Measurements from ENCODE around the gene CIAO1. TPM values are rescaled to one million over a fixed set of nuclear protein-coding genes. Genes with fewer than 3 reads are reported as not detected.
"Not testable (repeated sequence)": the region's sequence is repeated elsewhere in the genome, so short reads cannot be mapped to it uniquely, and the experiment has no call there.

Gene CIAO1
- total RNA-seq, 1 donor from 2014 or later, result 79.4 TPM

DNA sequence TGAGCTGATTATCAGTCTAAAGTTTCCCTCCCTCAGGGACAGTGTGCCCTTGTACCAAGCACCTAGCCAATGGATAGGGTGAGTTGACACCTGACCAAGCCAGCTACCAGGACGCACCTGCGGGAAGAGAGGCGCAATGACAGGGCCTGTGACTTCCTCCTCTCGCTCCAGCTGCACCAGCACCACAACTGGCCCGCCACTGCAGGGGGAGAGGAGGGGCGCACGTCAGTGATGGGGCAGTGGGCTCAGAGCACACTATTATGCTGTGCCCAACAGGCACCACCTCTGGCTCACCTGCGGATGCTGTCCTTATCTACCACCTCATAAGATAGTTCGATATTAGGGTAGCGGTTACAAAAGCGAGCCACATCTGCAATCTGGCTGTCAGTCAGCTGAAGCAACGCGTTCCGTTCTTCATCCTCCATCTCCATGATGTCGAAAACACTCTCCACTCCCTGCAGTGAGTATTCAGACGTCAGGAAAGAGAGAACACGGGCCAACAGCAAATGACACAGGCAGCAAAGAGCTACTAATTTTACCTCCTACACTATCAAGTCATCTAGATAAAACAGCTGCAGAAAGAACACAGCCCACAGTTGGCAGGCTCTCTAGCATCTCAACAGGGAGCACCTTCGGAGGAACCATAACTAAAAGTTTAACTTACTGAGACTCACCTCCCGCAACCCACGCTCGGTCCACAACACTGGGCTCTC is 10.9 kb downstream of the CIAO1 start:
- DNase-seq (ENCODE audit: low spot score), result no peak

DNA sequence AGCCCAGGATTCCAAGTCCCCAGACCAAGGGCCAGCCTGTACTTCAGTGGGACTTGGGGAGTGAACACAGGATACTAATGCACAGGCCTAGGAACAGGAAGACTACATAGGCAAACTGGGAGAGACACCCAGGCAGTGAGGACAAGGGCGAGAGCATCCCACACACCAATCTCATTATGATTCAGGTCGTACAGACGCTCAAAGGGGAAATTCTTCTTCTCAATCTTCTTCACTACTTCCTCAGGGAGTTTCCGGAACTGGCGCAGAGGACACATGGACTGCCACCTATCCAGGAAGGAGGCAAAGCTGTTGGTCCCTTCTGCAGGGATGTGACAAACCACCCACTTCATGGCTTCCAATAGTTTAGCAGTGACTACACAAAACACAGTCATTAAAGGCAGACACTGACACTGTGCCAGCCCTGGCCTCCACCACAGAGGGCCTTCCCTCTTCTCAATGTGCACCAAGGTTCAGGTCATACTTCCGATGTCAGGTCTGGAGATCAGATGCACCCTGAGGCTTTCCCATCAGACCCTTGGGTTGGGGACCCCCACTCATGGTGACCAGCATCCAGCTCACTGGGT is 21.3 kb downstream of the CIAO1 start:
- DNase-seq (ENCODE audit: low spot score), result no peak

DNA sequence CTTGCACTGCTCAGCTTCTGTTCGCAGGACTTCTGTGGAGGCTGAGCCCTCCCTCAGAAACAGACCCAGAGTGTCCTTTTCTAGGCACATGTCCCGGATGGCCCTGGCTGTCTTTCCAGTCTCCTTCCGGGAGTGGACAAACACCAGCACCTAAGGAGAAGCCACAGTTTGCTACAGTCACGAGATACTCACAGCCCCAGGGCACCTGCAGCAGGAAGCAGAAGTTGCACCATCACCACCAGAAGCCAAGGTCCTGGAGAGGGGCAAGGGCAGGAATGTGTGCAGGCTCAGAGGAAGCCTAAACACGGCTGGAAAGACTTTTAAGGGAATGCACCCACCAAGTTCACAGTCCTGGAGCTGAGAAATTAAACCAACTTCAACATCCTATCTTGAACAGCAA is 25.7 kb downstream of the CIAO1 start:
- no peak for DNase-seq (ENCODE audit: low spot score)

DNA sequence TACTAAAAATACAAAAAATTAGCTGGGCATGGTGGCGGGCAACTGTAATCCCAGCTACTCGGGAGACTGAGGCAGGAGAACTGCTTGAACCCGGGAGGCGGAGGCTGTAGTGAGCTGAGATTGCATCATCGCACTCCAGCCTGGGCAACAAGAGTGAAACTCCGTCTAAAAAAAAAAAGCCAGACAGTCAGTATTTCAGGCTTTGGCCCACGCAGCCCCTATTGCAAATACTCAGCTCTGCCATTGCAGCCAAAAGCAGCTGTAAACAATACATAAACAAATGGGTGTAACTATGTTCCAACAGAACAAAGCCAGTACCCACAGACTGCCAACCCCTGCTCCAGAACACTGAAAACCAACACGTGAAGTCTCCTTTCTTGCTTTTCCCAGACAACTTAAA is 28.2 kb downstream of the CIAO1 start:
- DNase-seq (ENCODE audit: low spot score), result not testable (repeated sequence)

DNA sequence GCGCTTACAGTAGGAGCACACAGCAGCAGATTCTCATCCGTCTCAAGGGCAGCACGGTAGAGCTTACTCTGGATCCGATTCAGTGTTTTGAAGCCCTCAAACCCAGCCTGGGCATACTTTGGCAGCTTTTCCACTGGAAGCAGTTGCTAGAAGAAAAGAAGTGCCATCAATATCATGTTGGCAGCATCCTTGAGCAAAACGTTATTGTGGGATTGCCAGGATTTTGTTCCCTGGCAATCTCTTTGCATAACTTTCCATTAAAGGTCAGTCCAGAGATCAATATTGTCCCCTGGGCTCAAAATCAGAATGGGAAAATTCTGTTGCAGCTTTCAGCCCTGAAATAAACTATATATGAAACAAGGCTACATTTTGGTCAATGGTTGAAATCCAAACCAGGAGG is 30.9 kb downstream of the CIAO1 start:
- no peak for DNase-seq (ENCODE audit: low spot score)

DNA sequence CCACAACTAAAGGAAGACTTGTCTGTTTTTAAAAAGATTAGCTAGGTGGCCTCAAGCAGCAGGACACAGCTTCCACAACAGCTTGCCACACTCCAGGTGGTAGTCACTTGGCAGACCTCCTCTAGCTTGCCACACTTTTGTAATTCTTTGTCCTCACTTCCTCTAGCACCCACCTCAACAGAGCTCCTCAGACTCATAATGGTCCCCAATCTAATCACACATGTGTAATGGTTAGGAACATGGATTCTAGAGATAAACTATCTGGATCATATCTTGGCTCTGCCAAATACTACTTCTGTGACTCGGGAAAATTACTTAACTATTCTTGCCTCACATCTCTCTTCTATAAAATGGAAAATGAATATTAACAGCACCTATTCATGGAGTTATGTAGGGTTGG is 35.8 kb downstream of the CIAO1 start:
- DNase-seq (ENCODE audit: low spot score), result no peak

DNA sequence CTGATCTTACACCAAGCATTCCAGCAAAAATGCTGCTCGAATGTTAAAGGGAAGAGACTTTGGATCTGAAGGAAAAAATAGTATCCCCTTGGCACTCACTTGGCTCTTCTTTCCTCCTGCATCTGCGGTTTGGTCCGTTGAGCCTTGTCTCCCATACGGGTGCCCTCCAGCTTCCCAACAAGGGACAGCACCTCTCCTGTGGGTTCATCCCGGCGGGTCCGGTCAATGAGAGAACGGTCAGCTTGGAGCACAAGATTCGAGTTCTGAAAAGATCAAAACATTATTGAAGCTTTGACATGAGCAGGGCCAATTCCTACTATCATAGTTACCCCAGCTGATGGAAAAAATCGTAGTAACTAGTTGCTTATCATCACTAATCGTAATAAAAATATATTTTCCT is 38.6 kb downstream of the CIAO1 start:
- DNase-seq (ENCODE audit: low spot score), result no peak

DNA sequence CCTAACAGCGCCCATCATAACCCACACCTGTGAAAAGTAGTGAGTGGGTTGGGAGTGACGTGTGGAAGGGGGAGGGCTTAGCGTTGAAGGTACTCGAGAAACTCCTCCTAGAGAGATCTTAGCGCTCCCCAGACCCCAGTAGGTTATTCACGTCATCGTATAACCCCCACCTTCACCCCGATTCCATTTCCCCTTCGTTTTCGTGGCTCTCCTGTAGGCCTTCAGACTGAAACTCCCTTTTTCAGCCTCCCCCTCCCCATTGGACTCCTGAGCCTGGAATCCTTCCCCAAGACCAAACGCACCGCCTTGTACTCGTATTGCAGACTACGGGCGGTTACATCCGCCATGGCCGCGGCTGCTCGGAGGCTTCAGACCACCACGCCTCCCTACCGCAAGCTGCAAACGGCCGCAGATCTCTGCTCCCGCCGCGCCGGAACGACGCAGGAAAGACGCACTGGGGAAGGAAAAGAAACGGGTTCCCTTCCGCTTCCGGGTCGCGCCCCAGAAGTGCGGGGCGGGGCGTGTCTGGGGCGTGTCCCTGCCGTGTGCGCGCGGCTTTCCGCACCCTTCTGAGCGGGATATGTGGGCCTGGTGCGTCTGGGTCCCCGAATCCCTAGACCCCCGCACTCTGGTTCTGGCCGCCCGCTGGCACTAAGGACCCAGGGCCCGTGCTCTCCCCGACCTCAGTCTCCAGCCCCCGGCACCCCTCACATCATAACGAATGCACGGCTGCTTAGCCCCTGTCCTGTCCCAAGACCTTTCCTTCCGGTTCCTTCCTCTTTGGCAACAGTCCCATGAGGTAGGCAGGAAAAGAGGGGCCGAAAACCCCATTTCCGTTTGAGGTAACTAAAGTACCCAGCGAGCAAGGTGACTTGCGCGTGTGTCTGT is 39.3 kb downstream of the CIAO1 start, which contains the start of gene SNRNP200:
Gene SNRNP200 (minus strand): TSS at position 456 of the 888 bp plus-strand sequence. CDS start 109 bp downstream, at position 347.
- peak; percentile 89 for DNase-seq (ENCODE audit: low spot score)

DNA sequence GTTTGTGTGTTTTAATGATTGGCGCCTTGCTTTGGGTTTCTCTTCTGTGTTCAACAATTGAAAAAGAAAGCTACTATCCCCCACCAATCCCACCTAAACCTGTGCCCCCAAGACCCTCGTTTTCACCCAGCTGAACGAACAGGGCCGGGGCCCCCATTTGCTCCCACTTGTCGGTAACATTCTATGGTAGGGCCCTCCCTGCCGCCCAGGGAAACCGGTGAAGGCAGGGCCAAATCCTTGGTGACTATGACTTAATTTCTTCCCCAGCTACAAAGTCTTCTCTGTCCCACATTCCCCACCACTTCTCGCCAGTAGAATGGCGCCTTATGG is 39.9 kb downstream of the CIAO1 start:
- DNase-seq (ENCODE audit: low spot score), result no peak

DNA sequence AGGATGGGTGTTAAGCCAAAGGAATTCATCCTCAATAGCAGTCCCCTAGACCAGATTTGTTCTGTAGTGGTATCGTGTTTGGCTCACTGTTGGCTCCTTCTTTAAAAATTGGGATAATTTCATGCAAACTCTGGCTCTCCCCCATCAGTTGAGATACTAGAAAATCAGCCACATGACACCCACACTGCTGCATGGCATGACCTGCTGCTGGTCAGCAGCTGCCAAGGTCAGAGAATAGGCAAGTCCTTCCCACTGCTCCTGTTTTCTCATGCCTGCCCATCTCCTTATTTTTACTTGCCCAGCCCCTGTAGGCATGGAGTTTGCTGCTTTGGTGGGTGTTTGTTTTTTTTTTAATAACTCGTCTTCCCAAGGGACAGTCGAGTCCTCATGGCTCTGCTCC is 40.3 kb downstream of the CIAO1 start:
- no peak for DNase-seq (ENCODE audit: low spot score)

DNA sequence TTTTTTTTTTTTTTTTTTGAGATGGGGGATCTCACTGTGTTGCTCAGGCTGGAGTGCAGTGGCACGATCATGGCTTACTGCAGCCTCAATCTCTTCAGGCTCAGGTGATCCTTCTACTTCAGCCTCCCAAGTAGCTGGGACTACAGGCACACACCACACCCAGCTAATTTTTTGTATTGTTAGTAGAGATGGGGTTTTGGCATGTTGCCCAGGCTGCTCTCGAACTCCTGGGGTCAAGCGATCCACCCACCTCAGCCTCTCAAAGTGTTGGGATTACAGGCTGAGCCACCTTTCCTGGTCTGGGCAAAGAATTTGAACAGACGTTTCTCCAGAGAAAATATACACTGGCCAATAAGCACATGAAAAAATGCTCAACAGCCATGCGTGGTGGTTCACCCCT is 42.2 kb downstream of the CIAO1 start:
- no peak for DNase-seq (ENCODE audit: low spot score)

DNA sequence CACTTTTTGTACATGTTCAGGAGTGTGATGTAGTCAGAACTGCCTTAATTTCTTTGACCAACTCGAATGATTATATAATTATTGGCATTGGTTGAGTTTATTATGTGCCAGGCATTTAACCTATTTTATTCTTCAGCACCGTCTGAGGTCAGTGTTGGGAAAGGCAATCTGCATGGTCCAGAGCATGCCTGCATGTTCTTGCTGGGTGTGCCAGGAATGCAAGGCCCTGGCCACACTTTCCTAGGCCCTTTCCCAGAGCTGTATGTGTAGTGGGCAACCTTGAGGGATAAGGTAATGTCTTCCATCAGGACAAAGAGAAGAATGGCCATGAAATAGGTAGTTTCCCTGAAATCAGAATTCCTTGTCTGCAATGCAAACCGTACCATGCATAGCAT is 49.0 kb downstream of the CIAO1 start:
- no peak for DNase-seq (ENCODE audit: low spot score)

DNA sequence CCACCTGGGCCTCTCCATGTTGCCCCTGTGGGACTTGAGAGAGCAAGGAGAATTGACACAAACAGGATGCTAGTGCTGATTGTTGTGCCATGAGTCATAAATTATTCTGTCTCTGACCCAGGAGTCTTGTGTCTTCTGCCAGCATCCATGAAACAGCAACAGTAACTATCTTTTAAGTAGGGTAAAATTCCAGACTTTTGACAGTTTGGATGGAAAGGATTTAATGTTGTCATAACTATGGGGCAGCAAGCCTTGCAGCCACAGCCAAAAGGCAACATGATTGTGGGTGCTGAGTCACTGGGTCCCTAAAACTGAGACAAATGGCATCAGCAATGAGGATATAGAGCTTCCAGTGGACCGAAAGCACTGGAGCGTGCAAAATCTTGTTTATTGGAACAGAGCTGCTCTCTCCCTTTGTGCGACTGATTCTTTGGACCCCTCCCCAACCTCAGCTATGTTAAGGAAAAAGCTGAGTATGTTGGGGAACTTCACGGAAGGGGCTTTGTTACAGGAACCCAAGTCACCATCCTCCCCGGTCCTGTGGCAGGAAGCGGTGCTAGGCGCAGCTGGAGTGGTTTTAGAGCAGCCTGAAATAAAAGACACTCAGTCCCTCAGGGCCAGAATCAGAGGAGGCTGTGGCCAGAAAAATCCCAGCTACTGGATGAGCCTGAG is 49.5 kb downstream of the CIAO1 start:
- DNase-seq (ENCODE audit: low spot score), result no peak

DNA sequence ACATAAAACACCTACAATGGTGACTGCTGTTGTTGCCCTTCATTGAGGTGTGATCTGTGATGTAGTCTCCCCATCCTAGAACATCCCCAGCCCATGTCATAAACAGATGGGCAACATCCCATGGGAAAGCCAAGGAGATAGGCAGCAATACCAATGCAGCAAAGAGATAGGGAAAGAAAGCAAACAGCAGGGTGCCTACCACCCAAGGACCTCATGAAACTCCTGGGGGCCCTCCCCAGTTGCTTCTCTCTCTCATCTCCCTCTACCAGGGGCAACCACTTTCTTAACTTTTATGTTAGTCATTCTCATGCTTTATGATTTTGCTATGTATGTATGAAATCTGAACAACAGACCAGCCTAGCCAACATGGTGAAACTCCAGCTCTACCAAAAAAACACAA is 51.0 kb downstream of the CIAO1 start:
- no peak for DNase-seq (ENCODE audit: low spot score)

DNA sequence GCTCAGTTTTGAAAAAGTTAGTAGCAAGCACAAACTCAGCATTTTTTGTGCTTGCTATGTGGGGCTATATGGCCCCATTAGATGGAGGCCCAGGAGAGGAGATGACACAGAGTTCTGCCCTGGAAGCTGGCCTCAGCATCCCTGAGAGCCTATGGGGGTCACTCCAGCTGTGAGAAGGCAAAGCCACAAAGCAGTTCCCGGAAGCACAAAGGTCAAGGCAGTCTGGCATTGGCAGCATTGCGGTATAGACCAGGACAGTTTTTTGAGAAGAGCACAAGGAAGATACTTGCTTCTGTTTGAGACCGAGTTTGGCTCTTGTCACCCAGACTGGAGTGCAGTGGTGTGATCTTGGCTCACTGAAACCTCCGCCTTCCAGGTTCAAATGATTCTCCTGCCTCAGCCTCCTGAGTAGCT is 51.6 kb downstream of the CIAO1 start:
- no peak for DNase-seq (ENCODE audit: low spot score)

DNA sequence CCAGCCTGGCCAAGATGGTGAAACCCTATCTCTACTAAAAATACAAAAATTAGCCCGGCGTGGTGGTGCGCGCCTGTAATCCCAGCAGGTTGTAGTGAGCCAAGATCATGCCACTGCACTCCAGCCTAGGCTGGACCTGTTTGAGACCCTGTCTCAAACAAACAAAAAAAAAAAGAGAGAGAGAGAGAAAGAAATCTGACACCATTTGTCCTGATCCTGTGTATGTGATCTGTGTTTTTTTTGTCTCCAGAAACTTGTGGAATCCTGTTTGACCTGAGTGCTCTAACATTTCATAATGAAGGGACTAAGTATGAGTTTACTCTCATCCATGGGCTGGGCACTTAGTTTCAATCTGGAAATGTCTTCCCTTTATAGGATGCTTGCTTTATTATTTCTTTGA is 52.7 kb downstream of the CIAO1 start:
- DNase-seq (ENCODE audit: low spot score), result no peak

DNA sequence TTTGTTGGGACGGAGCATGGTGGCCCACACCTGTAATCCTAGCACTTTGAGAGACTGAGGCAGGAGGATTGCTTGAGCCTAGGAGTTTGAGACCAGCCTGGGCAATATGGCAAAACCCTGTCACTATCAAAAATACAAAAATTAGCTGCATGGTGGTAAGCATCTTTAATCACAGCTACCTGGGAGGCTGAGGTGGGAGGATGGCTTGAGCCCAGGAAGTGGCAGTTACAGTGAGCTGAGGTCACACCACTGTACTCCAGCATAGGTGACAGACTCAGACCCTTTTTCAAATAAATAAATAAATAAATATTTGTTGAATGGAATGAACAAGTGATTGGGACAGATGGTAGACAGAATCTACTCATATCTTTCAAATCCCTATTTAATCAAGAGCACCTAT is 53.4 kb downstream of the CIAO1 start:
- DNase-seq (ENCODE audit: low spot score), result no peak

DNA sequence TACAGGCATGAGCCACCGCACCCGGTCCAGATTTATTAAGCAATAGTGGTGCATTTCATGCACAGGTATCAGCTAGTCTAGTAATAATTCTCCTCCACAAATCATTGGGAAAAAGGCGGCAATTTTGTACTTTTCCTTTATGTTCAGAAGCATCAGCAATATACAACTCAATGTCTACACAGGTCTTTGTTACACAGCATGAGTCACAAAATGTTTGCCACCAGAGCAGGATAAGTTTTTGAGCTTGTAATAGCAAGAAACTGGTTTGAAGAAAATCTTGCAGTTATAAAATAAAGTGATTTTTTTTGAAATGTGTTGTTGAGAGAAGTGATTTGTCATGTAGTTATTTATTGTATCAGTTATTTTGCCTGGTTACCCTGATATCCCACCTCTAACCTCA is 54.3 kb downstream of the CIAO1 start:
- DNase-seq (ENCODE audit: low spot score), result no peak

DNA sequence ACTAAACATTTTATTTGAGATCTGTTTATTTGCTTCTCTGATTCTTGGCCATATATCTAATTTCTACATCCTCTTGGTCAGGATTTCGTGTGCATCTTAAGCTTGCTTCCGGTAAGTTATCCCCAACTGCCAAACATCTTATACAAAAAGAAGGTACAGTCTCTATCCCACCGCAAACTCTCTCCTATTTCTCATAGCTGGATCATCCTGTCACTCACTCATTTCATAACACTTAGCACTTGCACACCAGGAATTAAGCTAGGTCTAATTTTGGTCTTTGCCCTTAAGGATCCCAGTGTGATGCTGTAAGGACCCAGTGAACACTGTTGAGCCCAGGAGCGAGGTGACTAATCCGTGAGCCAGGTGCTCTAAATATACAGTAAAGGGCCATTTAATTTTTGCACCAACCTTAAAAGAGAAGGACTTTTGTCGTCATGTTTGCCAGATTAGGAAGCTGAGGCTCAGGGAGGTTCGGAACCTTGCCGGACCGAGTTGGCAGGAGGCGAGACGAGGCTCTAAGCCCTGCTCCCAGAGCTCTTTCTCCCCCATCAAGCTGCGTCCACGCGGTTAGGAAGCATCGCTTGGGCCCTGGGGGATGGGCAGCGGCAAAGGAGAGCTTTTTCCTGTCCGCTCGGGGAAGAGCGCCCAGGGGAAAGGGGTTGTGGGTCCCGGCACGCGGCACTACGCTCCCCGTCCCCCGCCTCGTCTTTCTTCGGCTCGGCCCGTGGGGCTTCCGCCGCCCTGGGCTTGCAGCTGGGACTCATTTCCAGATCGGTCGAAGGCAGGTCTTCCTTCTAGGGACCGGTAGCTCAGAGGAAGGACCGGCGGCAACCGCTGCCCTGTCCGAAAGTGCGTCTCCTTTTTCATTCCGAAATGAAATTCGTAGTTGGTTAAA is 55.0 kb downstream of the CIAO1 start:
- DNase-seq (ENCODE audit: low spot score), result no peak
